Right renal cortex interstitium (tissue), 3 donors: Measurements from ENCODE around the gene GZMH. TPM values are rescaled to one million over a fixed set of nuclear protein-coding genes. Genes with fewer than 3 reads are reported as not detected.
"Not testable (repeated sequence)": the region's sequence is repeated elsewhere in the genome, so short reads cannot be mapped to it uniquely, and the experiment has no call there.

Experiments
- DNase-seq, 3 donors: peaks; one replicate each; pipeline ENCODE4 v3.0.0-alpha.2; 2013; ENCODE audit warnings: low read depth in 3 of 3, low spot score in 2 of 3
- polyA plus RNA-seq, 3 donors: library from polyadenylated mRNA; unstranded; fragments of 120-200 nt; gene quantifications; one replicate each; pipeline ENCODE4 v1.2.1, GENCODE V29; 2013; ENCODE audit not compliant: insufficient read length in 3 of 3

The GZMH gene, protein sequence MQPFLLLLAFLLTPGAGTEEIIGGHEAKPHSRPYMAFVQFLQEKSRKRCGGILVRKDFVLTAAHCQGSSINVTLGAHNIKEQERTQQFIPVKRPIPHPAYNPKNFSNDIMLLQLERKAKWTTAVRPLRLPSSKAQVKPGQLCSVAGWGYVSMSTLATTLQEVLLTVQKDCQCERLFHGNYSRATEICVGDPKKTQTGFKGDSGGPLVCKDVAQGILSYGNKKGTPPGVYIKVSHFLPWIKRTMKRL
- under 1 TPM in 2 of 3 donors, not detected in 1; 0.21 to 0.24 TPM for polyA plus RNA-seq

DNA sequence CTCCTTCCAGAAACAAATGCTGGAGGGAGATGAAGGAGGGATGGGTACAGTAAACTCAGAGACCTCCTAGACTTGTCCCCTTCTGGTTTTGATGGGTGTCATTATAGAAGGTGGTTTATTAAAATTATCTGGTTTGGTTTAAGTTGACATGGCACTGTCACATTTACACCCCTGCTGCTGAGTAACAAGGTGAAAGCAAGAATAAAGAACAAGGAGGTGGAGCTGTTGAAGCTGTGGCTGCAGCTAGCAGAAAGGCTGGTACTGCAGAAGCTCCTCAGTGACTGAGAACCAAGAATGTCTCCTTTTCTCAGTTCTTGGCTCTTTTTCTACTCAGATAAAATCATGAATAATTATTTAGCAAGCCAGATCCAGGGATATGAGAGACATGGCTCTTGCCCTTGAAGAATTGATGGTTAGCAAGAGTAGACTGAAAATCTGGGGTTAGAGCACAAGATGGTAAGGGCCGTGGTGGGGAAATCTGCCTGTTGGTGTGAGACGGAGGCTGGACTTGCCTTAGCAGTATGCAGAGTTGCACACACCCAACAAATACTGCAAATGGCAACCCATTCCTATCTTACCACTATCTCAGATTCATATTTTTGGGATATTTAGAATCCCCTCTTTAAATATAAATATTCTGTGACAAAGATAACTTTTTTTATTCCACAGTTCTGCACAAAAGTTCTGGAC is at the start of gene GZMH:
GZMH (minus strand) TSS at position 31 of the 690 bp plus-strand sequence. CDS start 72 bp downstream, outside the sequence.
- no peak for DNase-seq

DNA sequence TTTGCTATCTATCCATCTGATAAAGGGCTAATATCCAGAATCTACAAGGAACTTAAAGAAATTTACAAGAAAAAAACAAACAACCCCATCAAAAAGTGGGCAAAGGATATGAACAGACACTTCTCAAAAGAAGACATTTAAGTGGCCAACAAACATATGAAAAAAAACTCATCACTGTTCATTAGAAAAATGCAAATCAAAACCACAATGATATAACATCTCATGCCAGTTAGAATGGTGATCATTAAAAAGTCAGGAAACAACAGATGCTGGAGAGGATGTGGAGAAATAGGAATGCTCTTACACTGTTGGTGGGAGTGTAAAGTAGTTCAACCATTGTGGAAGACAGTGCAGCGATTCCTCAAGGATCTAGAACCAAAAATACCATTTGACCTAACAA is 38.9 kb upstream of the GZMH start:
- not testable (repeated sequence) for DNase-seq

DNA sequence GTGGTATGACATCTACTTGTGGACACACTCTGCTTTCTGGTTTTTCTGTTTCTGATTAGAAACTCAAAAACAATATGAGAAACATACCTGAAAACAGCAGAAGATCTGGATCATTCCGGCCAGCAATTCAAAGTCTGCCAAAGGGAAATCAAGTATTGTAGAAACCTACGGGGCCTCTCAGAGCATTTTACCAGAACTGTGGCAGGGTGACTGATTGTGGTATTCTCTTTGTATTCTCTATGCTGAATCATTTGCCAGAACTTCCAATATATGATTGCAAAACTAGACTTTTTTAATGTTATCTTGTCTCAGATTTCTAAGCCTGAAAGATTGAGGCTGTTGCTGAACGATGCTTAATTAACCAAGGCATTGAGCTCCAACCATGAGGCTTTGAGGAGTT is 30.4 kb upstream of the GZMH start:
- no peak for DNase-seq

DNA sequence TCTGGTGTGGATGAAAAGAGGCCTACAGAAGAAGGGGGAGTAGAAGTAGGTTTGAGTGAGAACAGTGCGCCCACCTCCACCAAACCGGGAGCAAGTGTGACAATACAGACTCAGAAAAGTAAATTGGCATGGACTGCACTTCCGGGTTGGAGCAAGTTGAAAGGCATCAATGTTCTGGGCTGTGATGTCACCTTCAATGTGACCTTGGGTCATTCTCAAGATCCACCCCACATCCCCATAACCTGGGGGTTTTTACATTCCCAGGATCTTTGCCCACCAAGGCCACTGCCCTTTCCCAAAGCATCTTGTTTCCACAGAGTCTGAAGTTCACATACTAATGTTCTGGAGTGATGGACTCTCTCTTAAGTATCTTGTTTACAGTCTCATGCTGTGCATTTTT is 29.8 kb upstream of the GZMH start:
- no peak for DNase-seq

DNA sequence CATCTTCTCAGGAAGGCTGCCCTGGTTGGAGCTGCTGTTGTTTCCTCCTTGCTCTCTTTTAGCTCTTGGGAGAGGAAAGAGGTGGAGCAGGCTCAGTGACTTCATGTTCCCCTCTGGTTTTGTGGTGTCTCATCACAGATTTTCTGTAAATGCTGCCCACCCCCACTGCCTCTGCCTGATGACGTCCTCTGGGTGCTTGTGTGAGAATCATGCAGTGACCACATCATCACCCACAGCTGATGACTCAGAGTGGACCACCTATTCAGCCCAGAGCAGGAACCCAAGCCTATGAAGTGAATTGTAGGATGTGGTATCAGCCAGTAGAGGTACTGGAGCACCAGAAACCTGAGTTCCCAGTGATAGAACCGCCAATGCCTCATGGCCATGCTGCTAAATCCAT is 24.7 kb upstream of the GZMH start, which contains the start of gene GZMB:
GZMB (minus strand) TSS at position 33 of the 400 bp plus-strand sequence; CDS start at position 3, 30 bp downstream.
- no peak for DNase-seq

DNA sequence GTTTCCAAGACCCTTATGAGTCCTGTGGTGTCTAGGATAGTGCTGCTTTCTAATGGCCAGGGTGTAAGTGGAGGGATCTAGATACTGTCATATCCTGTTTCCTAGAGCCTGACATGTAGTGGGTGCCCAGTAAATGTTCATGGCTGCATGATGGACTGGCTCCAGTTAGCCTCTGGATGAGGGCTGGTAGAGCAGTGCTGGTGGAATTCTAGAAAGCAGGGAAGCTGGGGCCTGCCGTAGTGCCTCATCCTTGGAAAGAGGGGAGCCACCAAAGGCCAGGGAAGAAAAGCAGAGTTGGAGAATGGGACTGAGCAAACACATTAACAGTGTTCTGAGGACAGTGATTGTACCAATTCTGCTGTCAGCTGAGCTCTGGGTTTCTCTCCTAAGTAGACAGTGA is 23.9 kb upstream of the GZMH start:
- DNase-seq = no peak

DNA sequence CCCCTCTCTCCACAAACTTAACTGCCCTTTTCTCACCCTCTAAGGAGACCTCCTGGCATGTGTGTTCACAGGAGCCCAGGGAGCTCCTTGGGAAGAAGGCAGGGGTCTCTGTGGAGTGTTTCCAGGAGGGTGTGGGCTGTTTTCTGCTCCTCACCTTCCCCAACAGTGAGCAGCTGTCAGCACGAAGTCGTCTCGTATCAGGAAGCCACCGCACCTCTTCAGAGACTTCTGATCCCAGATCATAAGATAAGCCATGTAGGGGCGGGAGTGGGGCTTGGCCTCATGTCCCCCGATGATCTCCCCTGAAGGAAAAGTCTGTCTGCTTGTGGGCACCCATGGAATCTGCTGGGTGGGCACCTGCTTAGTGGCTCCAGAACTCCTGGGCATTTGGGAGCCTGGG is 23.3 kb upstream of the GZMH start:
- no peak for DNase-seq

DNA sequence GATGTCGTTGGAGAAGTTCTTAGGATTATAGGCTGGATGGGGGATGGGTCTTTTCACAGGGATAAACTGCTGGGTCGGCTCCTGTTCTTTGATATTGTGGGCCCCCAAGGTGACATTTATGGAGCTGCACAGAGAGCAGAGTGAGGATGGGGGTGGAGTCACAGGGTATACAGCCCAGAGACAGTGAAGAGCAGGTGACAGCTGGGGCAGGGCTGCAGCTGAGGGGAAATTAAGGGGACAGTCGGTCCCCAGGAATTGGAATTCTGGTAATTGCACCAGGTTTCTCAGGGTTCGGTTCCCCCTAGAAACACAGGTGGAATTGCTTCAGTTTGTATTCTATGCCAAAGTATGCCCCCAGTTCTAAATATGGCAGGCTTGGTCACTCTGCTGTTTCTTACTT is 22.9 kb upstream of the GZMH start:
- no peak for DNase-seq

DNA sequence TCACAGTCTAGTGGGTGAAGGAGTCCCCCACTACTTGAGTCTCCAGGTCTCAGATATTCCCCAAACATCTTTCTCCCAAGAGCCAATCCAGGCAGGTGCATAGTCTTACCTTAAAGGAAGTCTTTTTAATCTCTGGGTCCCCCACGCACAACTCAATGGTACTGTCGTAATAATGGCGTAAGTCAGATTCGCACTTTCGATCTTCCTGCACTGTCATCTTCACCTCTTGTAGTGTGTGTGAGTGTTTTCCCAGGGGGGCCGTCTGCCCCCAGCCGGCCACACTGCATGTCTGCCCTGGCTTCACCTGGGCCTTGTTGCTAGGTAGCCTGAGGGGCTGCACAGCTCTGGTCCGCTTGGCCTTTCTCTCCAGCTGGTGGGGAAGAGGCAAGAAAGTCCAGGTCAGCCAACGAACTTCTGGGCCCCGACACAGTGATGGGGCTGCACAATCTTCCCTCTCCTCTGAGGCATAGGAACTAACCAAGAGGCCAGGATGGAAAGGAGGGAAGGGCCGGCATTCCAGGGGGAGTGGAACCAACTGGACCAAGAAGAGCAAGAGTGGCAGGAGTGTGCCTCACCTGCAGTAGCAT is 22.4 kb upstream of the GZMH start:
- no peak for DNase-seq

DNA sequence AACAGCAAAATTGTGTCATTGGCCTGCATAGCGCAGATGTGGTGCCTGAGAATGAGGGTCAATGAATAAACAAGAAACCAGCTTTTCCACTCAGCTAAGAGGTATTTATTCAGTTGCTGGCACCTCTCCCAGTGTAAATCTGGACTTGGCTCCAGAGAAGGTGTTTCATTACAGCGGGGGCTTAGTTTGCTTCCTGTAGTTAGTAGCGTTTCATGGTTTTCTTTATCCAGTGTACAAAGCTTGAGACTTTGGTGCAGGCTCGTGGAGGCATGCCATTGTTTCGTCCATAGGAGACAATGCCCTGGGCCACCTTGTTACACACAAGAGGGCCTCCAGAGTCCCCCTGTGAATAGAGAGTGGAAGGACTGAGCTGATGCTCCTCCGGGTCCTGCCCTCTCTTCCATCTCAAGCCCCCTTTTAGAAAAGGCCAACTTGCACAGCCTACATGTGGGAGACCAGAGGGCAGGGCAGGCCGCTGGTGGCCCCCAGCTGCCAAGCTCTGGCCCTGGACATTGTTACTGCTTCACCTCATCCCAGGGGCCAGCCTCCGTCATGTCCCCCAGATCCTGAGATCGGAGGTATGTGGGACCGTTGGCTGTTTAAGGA is 21.5 kb upstream of the GZMH start:
- no peak for DNase-seq

DNA sequence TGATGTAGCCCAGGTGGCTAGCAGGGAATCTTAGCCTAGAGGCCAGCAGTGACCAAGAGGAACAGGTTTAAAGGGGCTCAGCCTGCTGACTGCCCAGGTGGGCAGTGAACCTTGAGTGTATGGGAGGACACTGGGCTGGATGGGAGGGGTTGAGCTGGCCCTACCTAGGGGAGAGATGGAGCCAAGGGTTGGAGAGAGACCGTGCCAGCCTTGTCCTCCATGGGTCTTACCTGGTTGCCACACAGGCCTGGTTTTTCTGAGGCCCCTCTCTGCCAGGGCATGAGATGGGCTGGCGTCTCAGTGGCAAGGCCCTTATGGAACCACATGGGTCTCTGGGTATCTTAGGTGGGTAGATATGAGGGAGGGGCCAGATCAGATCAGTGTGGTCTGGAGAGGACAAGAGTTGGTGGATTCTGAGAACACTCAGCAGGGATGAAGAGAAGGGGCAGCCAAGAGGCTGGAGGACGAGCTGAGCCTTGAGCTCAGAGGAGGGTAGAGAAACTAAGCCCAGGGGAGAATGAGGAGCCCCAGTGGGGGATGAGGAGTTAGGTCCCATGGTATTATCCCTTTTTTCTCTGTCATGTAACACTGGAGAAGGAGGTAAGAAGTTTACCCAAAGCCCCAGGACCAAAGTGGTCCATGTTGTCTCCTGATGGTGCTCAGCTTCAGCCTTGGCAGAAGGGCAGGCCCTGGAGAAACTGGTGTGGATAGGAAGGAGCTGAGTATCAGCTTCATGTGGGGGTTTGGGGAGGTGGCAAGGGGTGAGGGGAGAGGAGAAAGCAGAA is 20.8 kb upstream of the GZMH start:
- DNase-seq = no peak

DNA sequence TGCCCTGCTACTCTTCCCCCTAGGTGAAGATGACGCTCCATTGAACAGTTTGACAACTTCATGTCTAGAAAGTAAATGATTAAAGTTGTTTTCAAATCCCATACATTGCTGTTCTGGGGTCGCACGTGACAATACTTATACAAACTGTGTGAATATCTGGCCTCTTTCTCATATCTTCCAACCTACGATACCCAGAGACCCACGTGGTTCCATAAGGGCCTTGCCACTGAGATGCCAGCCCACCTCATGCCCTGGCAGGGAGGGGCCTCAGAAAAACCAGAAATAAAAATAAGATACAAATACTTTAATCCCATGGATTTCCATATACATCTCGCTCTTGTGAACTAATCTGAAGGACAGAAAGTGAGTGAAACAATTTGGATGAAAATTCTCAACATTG is 20.0 kb upstream of the GZMH start:
- DNase-seq = no peak

DNA sequence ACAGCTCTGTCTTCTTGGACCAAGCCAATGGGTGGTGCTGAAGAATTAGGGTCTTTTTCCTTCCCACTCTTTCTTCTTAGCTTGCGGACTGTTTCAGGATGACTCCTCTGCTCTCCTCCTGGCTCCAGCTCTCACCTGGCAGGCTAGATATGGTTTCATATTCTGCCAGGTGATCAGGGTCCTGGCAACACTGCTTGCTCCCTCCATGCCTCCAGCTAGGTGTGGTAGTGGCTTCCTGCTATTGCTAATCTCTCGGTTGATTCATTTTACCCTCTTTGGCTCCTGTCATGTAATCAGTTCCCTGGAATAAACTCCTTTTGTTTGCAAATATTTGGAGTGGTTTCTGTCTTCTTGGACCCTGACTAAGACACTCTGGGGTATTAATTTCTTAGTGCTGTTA is 4.3 kb upstream of the GZMH start:
- no peak for DNase-seq

DNA sequence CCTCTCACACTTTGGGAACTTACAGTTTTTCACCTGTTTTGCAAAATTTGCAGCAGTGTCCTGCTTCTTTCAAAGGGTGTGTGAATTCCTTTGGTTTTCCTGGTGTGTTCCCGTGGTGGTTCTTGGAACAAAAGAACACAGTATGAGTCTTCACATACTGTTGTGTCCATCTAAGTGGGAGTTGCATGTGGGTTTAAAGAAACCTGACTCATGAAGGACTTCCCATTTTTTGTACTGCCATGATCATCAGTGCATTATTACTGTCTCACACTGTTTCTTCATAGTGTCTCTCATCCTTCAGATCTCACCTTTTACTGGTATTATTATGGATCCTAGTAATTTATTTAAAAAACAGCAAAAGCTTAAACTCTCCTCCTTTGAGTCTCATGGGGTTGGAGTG is 3.8 kb upstream of the GZMH start:
- no peak for DNase-seq

DNA sequence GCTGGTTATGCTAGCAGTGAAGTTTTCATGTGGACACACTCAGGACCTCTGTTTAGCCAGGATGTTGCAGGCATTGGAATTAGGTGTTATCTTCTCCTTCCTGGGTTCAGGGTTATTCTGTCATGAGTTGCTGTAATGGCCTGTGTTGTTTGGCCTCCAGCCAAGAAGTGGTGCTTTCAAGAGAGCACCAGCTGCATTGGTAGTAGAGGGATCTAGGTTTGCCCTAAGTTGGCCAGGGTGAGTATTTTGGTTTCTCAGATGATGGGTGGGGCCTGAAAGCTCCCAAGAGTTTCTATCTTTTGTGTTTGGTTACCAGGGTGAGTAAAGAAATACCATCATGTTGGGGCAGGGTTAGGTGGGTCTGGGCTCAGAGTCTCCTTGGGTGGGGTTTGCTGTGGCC is 2.7 kb upstream of the GZMH start:
- no peak for DNase-seq

DNA sequence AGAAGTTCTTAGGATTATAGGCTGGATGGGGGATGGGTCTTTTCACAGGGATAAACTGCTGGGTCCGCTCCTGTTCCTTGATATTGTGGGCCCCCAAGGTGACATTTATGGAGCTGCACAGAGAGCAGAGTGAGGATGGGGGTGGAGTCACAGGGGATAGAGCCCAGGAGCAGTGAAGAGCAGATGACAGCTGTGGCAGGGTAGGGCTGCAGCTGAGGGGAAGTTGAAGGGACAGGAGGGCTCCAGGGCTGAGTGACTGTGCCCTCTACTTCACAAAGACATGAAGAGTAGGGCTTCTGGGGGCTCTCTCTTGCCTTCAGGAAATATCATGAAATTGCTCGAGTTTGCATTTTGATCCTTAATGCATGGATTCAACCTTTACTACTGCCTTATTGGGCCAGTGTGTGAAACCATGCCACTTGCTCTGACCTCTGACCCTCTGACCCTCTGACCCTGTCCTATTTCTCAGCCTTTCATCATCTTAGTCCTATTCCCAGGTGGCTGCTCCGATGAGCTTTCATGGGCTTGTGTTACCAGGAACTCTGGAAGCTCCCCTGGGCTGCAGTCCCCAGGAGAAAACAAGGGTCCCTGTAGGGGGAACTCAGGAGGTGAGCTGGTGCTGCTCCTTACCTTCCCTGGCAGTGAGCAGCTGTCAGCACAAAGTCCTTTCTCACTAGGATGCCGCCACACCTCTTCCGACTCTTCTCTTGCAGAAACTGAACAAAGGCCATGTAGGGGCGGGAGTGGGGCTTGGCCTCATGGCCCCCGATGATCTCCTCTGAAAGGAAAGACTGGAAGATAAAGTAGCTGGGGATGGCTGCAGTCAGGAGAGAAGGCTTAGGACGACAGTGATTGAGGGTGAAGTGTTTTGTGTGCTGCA is 1.6 kb downstream of the GZMH start:
- DNase-seq = no peak

DNA sequence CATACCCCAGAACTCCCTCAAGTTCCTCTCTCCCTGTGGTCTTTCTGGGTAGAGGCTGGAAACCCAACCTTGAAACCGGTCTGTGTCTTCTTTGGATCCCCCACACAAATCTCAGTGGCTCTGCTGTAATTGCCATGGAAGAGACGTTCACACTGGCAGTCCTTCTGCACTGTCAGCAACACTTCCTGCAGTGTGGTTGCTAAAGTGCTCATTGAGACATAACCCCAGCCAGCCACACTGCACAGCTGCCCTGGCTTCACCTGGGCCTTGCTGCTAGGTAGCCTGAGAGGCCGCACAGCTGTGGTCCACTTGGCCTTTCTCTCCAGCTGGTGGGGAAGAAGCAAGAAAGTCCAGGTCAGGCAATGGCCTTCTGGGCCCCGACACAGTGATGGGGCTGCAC is 2.4 kb downstream of the GZMH start:
- no peak for DNase-seq

DNA sequence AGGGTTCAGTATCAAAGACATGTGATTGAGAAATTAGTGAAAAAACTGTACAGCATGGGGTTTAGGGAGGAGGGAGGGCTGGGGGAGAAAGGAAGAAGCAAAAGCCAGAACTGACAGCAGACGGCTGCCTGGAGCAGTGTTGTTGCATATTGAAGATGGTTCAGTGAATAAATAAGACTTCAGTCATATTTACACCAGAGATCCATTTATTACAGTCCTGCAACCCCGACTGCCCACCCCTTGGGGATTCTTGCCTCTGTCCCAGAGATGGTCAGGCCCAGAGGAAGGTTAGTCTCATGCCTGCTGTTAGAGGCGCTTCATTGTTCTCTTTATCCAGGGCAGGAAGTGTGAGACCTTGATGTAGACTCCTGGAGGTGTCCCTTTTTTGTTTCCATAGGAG is 3.2 kb downstream of the GZMH start:
- no peak for DNase-seq

DNA sequence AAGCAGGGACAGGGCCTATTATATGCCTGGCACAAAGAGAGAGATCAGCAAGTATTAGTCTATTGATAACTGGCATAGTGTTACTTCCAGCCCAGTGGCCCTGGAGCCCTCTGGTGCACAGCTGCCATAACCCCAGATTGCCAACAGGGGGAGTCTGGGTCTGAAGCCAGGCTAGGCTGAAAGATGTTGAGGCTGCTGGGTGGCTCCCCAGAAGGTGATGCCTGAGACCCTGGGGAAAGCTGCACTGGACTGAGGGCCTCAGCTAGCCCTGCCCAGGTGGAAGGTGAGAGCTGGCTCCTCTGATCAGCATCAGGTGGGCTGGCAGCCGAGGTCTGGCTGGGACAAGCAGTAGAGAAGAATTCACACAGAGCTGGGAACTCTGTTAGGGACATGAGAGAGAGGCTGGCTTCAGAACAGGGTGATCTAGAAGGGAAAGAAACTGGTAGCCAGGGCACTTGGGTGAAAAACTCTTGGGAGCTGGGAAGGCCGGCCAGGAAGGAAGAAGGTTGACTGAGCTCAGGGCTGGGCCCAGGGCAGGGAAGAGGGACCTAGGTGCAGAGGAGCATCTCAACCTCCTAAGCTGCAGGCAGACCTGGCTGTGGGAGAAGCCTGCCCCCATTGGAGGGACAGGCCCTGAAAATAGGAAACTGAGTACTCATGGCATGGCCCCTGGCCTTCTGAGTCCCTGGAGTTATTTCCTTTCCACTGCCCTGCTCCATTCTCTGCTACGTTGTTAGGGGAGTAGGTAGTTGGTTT is 3.9 kb downstream of the GZMH start:
- no peak for DNase-seq
